Kidney (tissue), 14 donors: ENCODE results near the gene ACO2. TPM values are rescaled to one million over a fixed set of nuclear protein-coding genes. Genes with fewer than 3 reads are reported as not detected.

ENCODE experiments used
- DNase-seq, 5 donors: peaks; one replicate each; pipeline ENCODE4 v3.0.0-alpha.2; 2013 to 2020
- FAIRE-seq: peaks from 2 replicates; lab custom pipeline; 2012; peaks lifted over from hg19 to GRCh38; lab: Jason Lieb, UNC
- H3K27ac ChIP-seq, 2 donors: one replicate each; pipeline ENCODE4 v1.7.0; 2013; ENCODE audit warnings: low read depth in 2 of 2, low read length in 2 of 2, inconsistent platforms in 1 of 2
- H3K27me3 ChIP-seq: one replicate; pipeline ENCODE4 v1.7.1; 2013; ENCODE audit warnings: low read length, inconsistent platforms; ENCODE audit not compliant: control insufficient read depth, insufficient read depth
- H3K36me3 ChIP-seq, 3 donors: one replicate each; pipeline versions ENCODE4 v1.7.0 to v1.7.1; 2013; ENCODE audit warnings: low read length in 3 of 3, control low read depth in 1 of 3, inconsistent platforms in 1 of 3; ENCODE audit not compliant: insufficient read depth in 3 of 3, control insufficient read depth in 2 of 3
- H3K4me1 ChIP-seq, 3 donors: one replicate each; pipeline versions ENCODE4 v1.7.0 to v1.7.1; 2013; ENCODE audit warnings: low read length in 3 of 3, inconsistent platforms in 1 of 3, low read depth in 1 of 3; ENCODE audit not compliant: control insufficient read depth in 2 of 3, insufficient read depth in 2 of 3
- H3K4me3 ChIP-seq, 3 donors: one replicate each; pipeline versions ENCODE4 v1.7.0 to v1.8.1; 2013; ENCODE audit warnings: low read length in 3 of 3, control low read depth in 1 of 3, inconsistent platforms in 1 of 3
- H3K9ac ChIP-seq, 3 donors: one replicate each; pipeline versions ENCODE4 v1.7.0 to v1.7.1; 2013; ENCODE audit warnings: low read length in 3 of 3, control low read depth in 1 of 3, inconsistent platforms in 1 of 3
- H3K9me3 ChIP-seq, 3 donors: one replicate each; pipeline versions ENCODE4 v1.7.0 to v1.7.1; 2013; ENCODE audit warnings: low read length in 3 of 3, control low read depth in 1 of 3, inconsistent platforms in 1 of 3; ENCODE audit not compliant: control insufficient read depth in 2 of 3, insufficient read depth in 1 of 3
- intact Hi-C: fragments of 100-400 bp; cut with DNase I; formaldehyde crosslinking; loops from one replicate; pipeline ENCODE4 v1.11.1; 2022
- polyA plus RNA-seq: library from polyadenylated mRNA; stranded (reverse); fragments of 350-450 nt; fragmentation: Illumina TruSeq; extraction: RNeasy Lipid Tissue Mini Kit (QIAGEN cat#74804); gene quantifications from one replicate; pipeline ENCODE4 v1.2.3, GENCODE V29; 2014; ENCODE audit warnings: low read depth, low replicate concordance; ENCODE audit not compliant: insufficient read depth
- total RNA-seq: library from RNA; stranded (reverse); fragmentation: NEBNext Ultra II Directional; extraction: Animal tissue kit (Norgen Biotek cat#: 25700); gene quantifications from one replicate; pipeline ENCODE4 v1.2.1, GENCODE V29; 2021
- TF ChIP-seq, protein P1 (sequence below): IDR thresholded peaks from 3 replicates; pipeline ENCODE4 v1.5.1; 2012; ENCODE audit warnings: mild to moderate bottlenecking, moderate library complexity, borderline replicate concordance; ENCODE audit not compliant: insufficient read depth; ENCODE audit errors: extremely low read depth
- donor health status: control.
- donor health status: control.
- donor health status: control.
- donor health status: control.
- donor health status: control.
- donor health status: DM: yes; HTN: yes; CAD: no.
- donor health status: Normal renal cell carcinoma (clear cell type).

Gene ACO2
- total and polyA plus RNA-seq, 2 donors from 2014 or later = 119 to 262 TPM

DNA sequence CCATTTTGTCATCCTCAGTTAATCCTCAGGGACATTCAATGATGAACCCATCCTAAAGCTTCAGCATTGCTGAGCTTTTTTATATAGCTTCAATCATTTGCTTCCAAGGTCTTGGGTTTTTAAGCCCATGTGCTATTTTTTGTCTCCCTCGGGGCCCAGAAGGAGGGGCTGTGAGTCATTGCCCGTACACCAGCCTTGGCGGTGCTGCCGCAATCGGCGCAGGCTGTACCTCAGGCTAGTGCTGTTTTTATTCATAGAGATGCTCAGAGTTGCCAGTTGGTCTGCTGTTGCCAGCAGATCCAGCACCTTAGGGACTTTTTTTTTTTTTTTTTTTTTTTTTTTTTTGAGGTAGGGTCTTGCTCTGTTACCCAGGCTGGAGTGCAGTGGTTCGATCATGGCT lies 35.5 kb downstream of the ACO2 start:
- TF ChIP-seq, protein P1, sequence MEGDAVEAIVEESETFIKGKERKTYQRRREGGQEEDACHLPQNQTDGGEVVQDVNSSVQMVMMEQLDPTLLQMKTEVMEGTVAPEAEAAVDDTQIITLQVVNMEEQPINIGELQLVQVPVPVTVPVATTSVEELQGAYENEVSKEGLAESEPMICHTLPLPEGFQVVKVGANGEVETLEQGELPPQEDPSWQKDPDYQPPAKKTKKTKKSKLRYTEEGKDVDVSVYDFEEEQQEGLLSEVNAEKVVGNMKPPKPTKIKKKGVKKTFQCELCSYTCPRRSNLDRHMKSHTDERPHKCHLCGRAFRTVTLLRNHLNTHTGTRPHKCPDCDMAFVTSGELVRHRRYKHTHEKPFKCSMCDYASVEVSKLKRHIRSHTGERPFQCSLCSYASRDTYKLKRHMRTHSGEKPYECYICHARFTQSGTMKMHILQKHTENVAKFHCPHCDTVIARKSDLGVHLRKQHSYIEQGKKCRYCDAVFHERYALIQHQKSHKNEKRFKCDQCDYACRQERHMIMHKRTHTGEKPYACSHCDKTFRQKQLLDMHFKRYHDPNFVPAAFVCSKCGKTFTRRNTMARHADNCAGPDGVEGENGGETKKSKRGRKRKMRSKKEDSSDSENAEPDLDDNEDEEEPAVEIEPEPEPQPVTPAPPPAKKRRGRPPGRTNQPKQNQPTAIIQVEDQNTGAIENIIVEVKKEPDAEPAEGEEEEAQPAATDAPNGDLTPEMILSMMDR = no peak
- DNase-seq (no peak), FAIRE-seq (no peak)
- H3K36me3 ChIP-seq = peaks cover 5 to 37% (median 26%) of the 10 kb centered on the region in 3 donors
- no peak overlapping the region for H3K9ac ChIP-seq
- intact Hi-C loops = no loop called here
- no peaks in the 10 kb centered on the region for H3K9me3 ChIP-seq
- peaks cover 0 to 2% (median 0%) of the 10 kb centered on the region in 3 donors for H3K4me1 ChIP-seq
- H3K4me3 ChIP-seq = no peak overlapping the region
- no peaks in the 10 kb centered on the region for H3K27me3 ChIP-seq
- H3K27ac ChIP-seq = no peak overlapping the region

DNA sequence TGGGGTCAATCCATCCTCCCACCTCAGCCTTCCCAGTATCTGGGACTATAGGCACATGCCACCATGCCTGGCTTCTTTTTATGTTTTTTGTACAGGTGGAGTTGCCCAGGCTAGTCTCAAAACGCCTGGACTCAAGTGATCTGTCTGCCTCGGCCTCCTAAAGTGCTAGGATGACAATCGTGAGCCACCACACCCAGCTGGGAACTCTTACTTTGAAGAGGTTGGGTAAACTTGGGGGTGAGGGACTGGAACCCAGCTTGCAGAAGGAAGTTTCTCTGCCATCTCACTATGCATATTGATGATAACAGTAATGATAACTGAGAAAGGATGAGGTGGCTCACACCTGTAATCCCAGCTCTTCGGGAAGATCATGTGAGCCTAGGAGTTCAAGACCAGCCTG lies 35.9 kb downstream of the ACO2 start:
- no peaks in the 10 kb centered on the region for H3K9me3 ChIP-seq
- FAIRE-seq (no peak), DNase-seq (no peak)
- TF ChIP-seq, protein P1 = no peak
- H3K27me3 ChIP-seq = no peaks in the 10 kb centered on the region
- intact Hi-C loops = no loop called here
- no peak overlapping the region for H3K4me3 ChIP-seq
- H3K4me1 ChIP-seq = peaks cover 0 to 2% (median 0%) of the 10 kb centered on the region in 3 donors
- peaks cover 5 to 37% (median 25%) of the 10 kb centered on the region in 3 donors for H3K36me3 ChIP-seq
- H3K27ac ChIP-seq = no peak overlapping the region
- no peak overlapping the region for H3K9ac ChIP-seq

DNA sequence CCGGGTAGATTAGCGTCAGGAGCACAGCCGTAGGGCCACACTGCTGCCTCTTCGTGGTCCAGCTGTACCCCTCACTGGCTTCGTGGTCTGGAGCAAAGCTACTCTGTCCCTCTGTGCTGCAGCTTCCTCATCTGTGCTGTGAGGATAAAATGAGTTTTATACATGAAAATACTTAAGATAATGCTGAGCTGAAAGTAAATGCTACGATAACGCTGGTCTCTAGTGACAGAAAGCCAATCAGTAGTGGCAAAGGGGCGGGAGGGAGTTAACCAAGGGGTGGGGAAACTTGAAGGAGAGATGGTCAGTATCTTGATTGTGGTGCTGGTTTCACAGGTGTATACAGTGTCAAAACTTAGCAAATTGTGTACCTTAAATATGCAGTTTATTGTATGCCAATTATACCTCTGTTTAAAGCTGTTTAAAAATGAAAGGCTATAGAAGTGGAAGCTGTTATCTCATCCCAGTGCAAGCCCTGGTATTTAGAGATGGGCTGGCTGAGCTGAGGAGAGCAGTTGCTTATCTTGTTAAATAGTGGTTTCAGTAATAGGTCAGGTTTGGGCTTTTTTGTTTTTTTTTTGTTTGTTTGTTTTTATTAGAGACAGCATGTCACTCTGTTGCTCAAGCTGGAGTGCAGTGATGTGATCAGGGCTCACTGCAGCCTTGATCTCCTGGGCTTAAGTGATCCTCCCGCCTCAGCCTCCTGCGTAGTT lies 36.7 kb downstream of the ACO2 start:
- H3K27ac ChIP-seq = no peak overlapping the region
- no peaks in the 10 kb centered on the region for H3K9me3 ChIP-seq
- H3K4me1 ChIP-seq = peaks cover 0 to 2% (median 0%) of the 10 kb centered on the region in 3 donors
- DNase-seq (no peak), FAIRE-seq (no peak)
- TF ChIP-seq, protein P1 = no peak
- peaks cover 5 to 40% (median 25%) of the 10 kb centered on the region in 3 donors for H3K36me3 ChIP-seq
- intact Hi-C loops = no loop called here
- no peaks in the 10 kb centered on the region for H3K27me3 ChIP-seq
- no peak overlapping the region for H3K4me3 ChIP-seq
- H3K9ac ChIP-seq = no peak overlapping the region
